CD4-positive, alpha-beta T cell treated with Interleukin-17A for 1 hour (primary cell): ENCODE data around the gene MKI67.

Source experiments
- DNase-seq: peaks from one replicate; pipeline ENCODE4 v3.0.0-alpha.2; 2020

MKI67 gene

GRCh38 chr10:128047991-128048818 lies 78.0 kb downstream of the MKI67 start:
- DNase-seq = peak; percentile 62

DNA sequence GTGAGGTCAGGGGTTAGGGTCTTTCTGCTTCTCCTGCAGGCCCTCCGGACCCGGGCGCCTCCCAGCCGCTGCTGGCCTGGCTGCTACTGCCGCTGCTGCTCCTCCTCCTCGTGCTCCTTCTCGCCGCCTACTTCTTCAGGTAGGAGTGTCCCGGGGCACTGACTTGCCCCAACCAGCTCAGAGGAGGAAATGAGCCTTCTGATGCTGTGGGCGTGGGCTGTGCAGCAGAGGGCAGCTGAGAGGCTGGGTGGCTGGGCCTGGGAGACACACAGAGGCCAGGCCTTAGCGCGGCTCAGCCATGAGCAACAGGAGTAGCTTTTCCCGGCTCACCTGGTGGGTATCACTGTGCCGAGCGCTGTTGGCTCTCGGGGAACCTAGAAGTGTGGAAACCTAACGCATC lies 78.9 kb downstream of the MKI67 start:
- peak; percentile 90 for DNase-seq

GRCh38 chr10:128046953-128047290 lies 79.3 kb downstream of the MKI67 start:
- no peak for DNase-seq
